ENCODE measurements around the gene EEFSEC. TPM values are rescaled to one million over a fixed set of nuclear protein-coding genes. Genes with fewer than 3 reads are reported as not detected.
A peak's percentile ranks its signal among the peaks of the same experiment; 100 is the strongest.

Gene EEFSEC
- total and polyA plus RNA-seq, 4 donors: 9.8 to 20.1 (median 11.6) TPM

DNA sequence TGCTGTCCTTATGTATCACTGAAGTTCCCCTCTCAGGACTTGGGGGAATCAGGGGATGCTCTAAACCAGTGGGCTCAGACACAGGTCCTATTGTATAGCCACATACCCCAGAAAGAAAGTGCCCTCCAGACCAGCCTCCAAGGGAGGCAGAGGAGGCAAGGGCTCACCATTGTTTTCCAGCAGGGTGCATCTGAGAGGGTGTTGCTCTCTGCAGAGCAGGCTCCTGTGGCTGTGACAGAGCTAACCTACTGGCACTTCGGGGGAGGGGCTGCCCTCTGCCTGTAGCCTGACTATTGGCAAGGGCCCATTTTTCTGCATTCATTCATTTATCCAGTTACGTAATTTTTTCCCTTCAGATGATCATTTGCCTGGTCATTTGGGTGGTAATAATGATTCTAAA, 39.9 kb downstream of the EEFSEC start:
- Histone ChIP-seq H3K4me3 (no peak overlapping the region), H3K36me3 (ENCODE audit: control insufficient read depth in 4 of 4, insufficient read depth in 4 of 4, low read length in 4 of 4) (peaks cover 0 to 1% (median 0%) of the 10 kb centered on the region in 4 donors), H3K9ac (ENCODE audit: insufficient read depth in 1 of 2, low read length in 2 of 2) (no peak overlapping the region), H3K4me1 (ENCODE audit: control insufficient read depth in 5 of 5, insufficient read depth in 5 of 5, low read length in 5 of 5) (peaks cover 0 to 40% (median 15%) of the 10 kb centered on the region in 5 donors), H3K9me3 (ENCODE audit: control insufficient read depth in 4 of 4, insufficient read depth in 3 of 4, low read length in 3 of 4) (no peaks in the 10 kb centered on the region), H3K27me3 (ENCODE audit: control insufficient read depth in 3 of 3, insufficient read depth in 3 of 3, low read length in 2 of 3) (no peaks in the 10 kb centered on the region), H3K27ac (ENCODE audit: low read depth in 1 of 2, low read length in 1 of 2) (no peak overlapping the region)
- WGBS, 2 donors: 96 to 98% methylated on average over 2 of the region's 2 CpGs
- no peak for DNase-seq
- TF ChIP-seq, protein P1, sequence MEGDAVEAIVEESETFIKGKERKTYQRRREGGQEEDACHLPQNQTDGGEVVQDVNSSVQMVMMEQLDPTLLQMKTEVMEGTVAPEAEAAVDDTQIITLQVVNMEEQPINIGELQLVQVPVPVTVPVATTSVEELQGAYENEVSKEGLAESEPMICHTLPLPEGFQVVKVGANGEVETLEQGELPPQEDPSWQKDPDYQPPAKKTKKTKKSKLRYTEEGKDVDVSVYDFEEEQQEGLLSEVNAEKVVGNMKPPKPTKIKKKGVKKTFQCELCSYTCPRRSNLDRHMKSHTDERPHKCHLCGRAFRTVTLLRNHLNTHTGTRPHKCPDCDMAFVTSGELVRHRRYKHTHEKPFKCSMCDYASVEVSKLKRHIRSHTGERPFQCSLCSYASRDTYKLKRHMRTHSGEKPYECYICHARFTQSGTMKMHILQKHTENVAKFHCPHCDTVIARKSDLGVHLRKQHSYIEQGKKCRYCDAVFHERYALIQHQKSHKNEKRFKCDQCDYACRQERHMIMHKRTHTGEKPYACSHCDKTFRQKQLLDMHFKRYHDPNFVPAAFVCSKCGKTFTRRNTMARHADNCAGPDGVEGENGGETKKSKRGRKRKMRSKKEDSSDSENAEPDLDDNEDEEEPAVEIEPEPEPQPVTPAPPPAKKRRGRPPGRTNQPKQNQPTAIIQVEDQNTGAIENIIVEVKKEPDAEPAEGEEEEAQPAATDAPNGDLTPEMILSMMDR (IDR thresholded peaks at IDR 0.05; ENCODE audit: control extremely low read depth, extremely low read depth): no peak
- ATAC-seq (ENCODE audit: insufficient read depth, low FRiP score): no peak

DNA sequence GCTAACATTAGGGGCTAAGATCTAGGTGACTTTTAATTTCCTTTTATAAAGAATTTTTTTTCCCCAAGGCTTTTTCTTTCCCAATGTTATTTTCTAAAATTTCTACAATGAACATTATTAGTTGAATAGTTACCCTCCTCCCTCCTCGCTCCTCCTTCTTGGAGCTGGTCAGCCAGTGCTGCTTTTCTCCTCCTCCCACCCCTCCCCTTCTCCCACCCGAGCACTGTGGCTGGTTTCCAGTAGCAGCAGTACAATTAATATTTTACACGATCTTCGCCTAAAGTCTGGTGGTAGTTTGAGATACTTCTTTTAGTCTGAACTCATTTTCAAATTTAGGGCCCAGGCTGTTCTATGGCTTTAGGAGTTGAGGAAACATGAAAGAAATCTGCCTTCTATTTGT, 41.6 kb downstream of the EEFSEC start:
- TF ChIP-seq, protein P1 (IDR thresholded peaks at IDR 0.05; ENCODE audit: control extremely low read depth, extremely low read depth): no peak
- H3K36me3 ChIP-seq (ENCODE audit: control insufficient read depth in 4 of 4, insufficient read depth in 4 of 4, low read length in 4 of 4): peaks cover 0 to 1% (median 0%) of the 10 kb centered on the region in 4 donors
- DNase-seq: peak; percentile 45 to 78 (median 70)
- no peaks in the 10 kb centered on the region for H3K27me3 ChIP-seq (ENCODE audit: control insufficient read depth in 3 of 3, insufficient read depth in 3 of 3, low read length in 2 of 3)
- H3K9ac ChIP-seq (ENCODE audit: insufficient read depth in 1 of 2, low read length in 2 of 2): no peak overlapping the region
- ATAC-seq (ENCODE audit: insufficient read depth, low FRiP score): no peak
- no peak overlapping the region for H3K27ac ChIP-seq (ENCODE audit: low read depth in 1 of 2, low read length in 1 of 2)
- 64 to 81% methylated on average over 4 of the region's 4 CpGs for WGBS, 2 donors
- H3K4me1 ChIP-seq (ENCODE audit: control insufficient read depth in 5 of 5, insufficient read depth in 5 of 5, low read length in 5 of 5): peaks cover 0 to 45% (median 18%) of the 10 kb centered on the region in 5 donors
- no peak overlapping the region for H3K4me3 ChIP-seq
- H3K9me3 ChIP-seq (ENCODE audit: control insufficient read depth in 4 of 4, insufficient read depth in 3 of 4, low read length in 3 of 4): no peaks in the 10 kb centered on the region

DNA sequence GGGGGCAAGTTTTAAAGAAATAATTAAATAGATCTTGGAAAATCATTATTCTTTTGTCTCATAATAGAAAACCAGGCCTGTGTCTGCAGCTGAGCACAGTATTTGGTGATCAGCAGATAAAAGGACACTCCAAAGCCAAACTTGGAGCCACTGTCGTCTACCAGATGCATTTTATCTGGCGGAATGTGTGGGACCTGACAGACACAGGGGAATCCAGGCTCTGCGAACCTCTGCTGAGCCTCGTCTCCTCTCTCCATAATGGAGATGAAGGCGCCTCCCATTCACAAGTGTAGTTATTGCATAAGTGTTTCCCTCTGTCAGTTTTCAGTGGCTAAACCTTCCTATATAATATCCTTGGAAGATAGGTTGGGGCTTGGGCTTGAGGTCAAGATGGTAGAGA, 42.1 kb downstream of the EEFSEC start:
- H3K27me3 ChIP-seq (ENCODE audit: control insufficient read depth in 3 of 3, insufficient read depth in 3 of 3, low read length in 2 of 3): no peaks in the 10 kb centered on the region
- H3K9me3 ChIP-seq (ENCODE audit: control insufficient read depth in 4 of 4, insufficient read depth in 3 of 4, low read length in 3 of 4): no peaks in the 10 kb centered on the region
- peaks cover 0 to 45% (median 18%) of the 10 kb centered on the region in 5 donors for H3K4me1 ChIP-seq (ENCODE audit: control insufficient read depth in 5 of 5, insufficient read depth in 5 of 5, low read length in 5 of 5)
- no peak overlapping the region for H3K27ac ChIP-seq (ENCODE audit: low read depth in 1 of 2, low read length in 1 of 2)
- TF ChIP-seq, protein P1 (IDR thresholded peaks at IDR 0.05; ENCODE audit: control extremely low read depth, extremely low read depth): no peak
- H3K36me3 ChIP-seq (ENCODE audit: control insufficient read depth in 4 of 4, insufficient read depth in 4 of 4, low read length in 4 of 4): peaks cover 0 to 1% (median 0%) of the 10 kb centered on the region in 4 donors
- DNase-seq: peak in 2 of 3 donors; percentile 42 to 53
- ATAC-seq (ENCODE audit: insufficient read depth, low FRiP score): no peak
- WGBS, 2 donors: 77 to 81% methylated on average over 5 of the region's 5 CpGs
- H3K9ac ChIP-seq (ENCODE audit: insufficient read depth in 1 of 2, low read length in 2 of 2): peak overlapping the region in 1 of 2 donors; percentile 38
- H3K4me3 ChIP-seq: no peak overlapping the region

DNA sequence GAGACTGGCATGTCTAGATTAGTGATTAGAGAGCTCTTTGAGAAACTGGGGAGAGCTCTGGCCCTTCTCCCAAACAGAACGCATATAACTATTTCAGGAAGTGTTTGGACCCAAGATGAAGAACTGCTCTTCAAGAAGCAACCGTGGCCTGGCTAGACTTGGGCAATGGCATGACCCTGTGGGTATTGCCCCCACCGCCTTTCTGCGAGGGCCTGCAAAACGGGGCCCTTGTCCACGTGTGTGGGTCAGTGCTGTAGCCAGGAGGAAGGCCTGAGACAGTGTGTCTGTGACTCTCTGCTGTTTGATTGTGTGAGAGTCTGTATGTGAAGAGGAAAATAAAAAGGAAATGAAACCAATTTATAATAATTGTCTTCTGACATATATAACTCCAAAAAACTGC, 42.5 kb downstream of the EEFSEC start:
- 45 to 55% methylated on average over 6 of the region's 6 CpGs for WGBS, 2 donors
- TF ChIP-seq, protein P1 (IDR thresholded peaks at IDR 0.05; ENCODE audit: control extremely low read depth, extremely low read depth): no peak
- Histone ChIP-seq H3K27me3 (ENCODE audit: control insufficient read depth in 3 of 3, insufficient read depth in 3 of 3, low read length in 2 of 3) (no peaks in the 10 kb centered on the region), H3K36me3 (ENCODE audit: control insufficient read depth in 4 of 4, insufficient read depth in 4 of 4, low read length in 4 of 4) (peaks cover 0 to 1% (median 0%) of the 10 kb centered on the region in 4 donors), H3K4me3 (no peak overlapping the region), H3K4me1 (ENCODE audit: control insufficient read depth in 5 of 5, insufficient read depth in 5 of 5, low read length in 5 of 5) (peaks cover 0 to 45% (median 18%) of the 10 kb centered on the region in 5 donors), H3K9ac (ENCODE audit: insufficient read depth in 1 of 2, low read length in 2 of 2) (no peak overlapping the region), H3K9me3 (ENCODE audit: control insufficient read depth in 4 of 4, insufficient read depth in 3 of 4, low read length in 3 of 4) (no peaks in the 10 kb centered on the region), H3K27ac (ENCODE audit: low read depth in 1 of 2, low read length in 1 of 2) (no peak overlapping the region)
- DNase-seq: no peak
- no peak for ATAC-seq (ENCODE audit: insufficient read depth, low FRiP score)

Data from lung (tissue), 12 donors.